Neural progenitor cell (in vitro differentiated cells): Measurements from ENCODE around the gene SEMA3E.

Source experiments
- EZH2 ChIP-seq: fragments of 200-600 bp; sonication (generic); IDR thresholded peaks from 2 replicates; pipeline ENCODE4 v1.6.1; 2017; ENCODE audit warnings: antibody characterized with exemption, mild to moderate bottlenecking, moderate library complexity
- EZH2phosphoT487 ChIP-seq: fragments of 200-600 bp; sonication (generic); IDR thresholded peaks from 2 replicates; pipeline ENCODE4 v1.6.1; 2017; ENCODE audit warnings: antibody characterized with exemption
- TF ChIP-seq, protein P1 (sequence below): fragments of 200-600 bp; sonication (generic); IDR thresholded peaks from 2 replicates; pipeline ENCODE4 v1.5.1; 2017; ENCODE audit warnings: antibody characterized with exemption, mild to moderate bottlenecking

DNA sequence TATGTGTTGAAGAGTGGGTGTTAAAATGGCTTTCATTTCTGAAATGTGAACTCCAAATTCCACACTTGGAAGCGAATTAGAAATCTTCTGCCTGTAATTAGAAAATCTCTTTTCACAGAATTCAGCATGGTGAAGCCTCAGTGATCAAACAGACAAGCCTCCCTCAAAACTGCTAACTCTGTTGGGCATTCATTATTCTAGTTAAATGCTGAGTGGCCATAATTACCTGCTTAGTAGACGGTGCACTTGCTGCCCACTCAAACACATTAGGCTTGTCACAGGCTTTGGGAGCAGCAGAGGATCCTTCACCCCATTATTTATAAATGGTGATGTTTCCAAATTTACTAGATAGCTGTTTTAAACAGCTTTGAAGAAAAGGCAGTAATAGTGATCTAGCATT, 309.0 kb downstream of the SEMA3E start:
- no peak for TF ChIP-seq EZH2phosphoT487
- no peak for TF ChIP-seq EZH2
- TF ChIP-seq, protein P1, sequence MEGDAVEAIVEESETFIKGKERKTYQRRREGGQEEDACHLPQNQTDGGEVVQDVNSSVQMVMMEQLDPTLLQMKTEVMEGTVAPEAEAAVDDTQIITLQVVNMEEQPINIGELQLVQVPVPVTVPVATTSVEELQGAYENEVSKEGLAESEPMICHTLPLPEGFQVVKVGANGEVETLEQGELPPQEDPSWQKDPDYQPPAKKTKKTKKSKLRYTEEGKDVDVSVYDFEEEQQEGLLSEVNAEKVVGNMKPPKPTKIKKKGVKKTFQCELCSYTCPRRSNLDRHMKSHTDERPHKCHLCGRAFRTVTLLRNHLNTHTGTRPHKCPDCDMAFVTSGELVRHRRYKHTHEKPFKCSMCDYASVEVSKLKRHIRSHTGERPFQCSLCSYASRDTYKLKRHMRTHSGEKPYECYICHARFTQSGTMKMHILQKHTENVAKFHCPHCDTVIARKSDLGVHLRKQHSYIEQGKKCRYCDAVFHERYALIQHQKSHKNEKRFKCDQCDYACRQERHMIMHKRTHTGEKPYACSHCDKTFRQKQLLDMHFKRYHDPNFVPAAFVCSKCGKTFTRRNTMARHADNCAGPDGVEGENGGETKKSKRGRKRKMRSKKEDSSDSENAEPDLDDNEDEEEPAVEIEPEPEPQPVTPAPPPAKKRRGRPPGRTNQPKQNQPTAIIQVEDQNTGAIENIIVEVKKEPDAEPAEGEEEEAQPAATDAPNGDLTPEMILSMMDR: no peak
